Measurements from ENCODE around the gene PSMC3.

Gene PSMC3

GRCh38 chr11:47374720-47375019 lies 51.6 kb downstream of the PSMC3 start:
- no peak for DNase-seq

- peak; percentile 89 for DNase-seq
These were observed 52.1 kb downstream of the PSMC3 start for GRCh38 chr11:47373876-47374719.

DNA sequence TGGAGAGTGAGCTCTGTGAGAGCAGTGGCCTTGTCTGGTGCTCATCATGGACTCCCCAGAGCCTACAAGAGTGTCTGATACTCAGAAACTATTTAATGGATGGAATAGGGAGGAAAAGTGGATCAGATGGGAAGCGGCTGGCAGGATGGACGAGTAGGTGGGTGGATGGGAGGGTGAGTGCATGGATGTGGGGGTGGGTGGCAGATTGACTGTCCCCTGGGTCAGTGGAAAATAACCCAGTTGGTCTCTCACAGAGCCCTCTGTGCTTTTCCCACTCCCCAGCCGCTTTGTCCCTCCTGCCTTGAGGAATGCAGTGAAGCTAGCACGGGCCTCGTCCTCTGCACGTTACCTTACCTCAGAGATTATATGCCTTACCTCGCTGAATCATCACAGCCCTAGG lies 53.8 kb downstream of the PSMC3 start:
- no peak for DNase-seq

- no peak for DNase-seq
These were observed 56.6 kb downstream of the PSMC3 start for GRCh38 chr11:47369676-47370075.
